Calu3 (cell line): ENCODE data around the gene ASXL1. TPM values are rescaled to one million over a fixed set of nuclear protein-coding genes. Genes with fewer than 3 reads are reported as not detected.

Experiments used
- BruUV-seq: library from RNA; stranded (reverse); fragments of 400-500 nt; replicated peaks from 2 replicates; lab custom pipeline; 2021; lab: Mats Ljungman, UMichigan
- CTCF ChIA-PET: fragments of 300-600 bp; sonication (Branson Sonifier 250); formaldehyde crosslinking; loops from one replicate; lab custom pipeline; 2022; ENCODE audit warnings: antibody characterized with exemption; lab: Charles Lee
- DNase-seq: peaks from one replicate; pipeline ENCODE4 v3.0.0; 2022
- H3K27ac Mint-ChIP-seq: one replicate; pipeline ENCODE4 v1.8.0; 2022; ENCODE audit warnings: mixed read lengths; ENCODE audit not compliant: unreplicated experiment
- H3K27me3 Mint-ChIP-seq: one replicate; pipeline ENCODE4 v1.8.0; 2022; ENCODE audit warnings: mixed read lengths; ENCODE audit not compliant: unreplicated experiment
- H3K36me3 Mint-ChIP-seq: one replicate; pipeline ENCODE4 v1.8.0; 2022; ENCODE audit warnings: mild to moderate bottlenecking, moderate library complexity, mixed read lengths; ENCODE audit not compliant: insufficient read depth, unreplicated experiment
- H3K4me1 Mint-ChIP-seq: one replicate; pipeline ENCODE4 v1.8.0; 2022; ENCODE audit warnings: mild to moderate bottlenecking, low read depth, mixed read lengths; ENCODE audit not compliant: unreplicated experiment
- H3K4me3 Mint-ChIP-seq: one replicate; pipeline ENCODE4 v1.8.0; 2022; ENCODE audit warnings: mild to moderate bottlenecking, low read depth, moderate library complexity, mixed read lengths; ENCODE audit not compliant: unreplicated experiment
- H3K9me3 Mint-ChIP-seq: one replicate; pipeline ENCODE4 v1.8.0; 2022; ENCODE audit warnings: low read depth, mixed read lengths; ENCODE audit not compliant: unreplicated experiment
- intact Hi-C: fragments of 100-400 bp; cut with micrococcal nuclease; formaldehyde crosslinking; loops from one replicate; pipeline ENCODE4 v1.10.0; 2022; ENCODE audit not compliant: unreplicated experiment
- total RNA-seq: library from RNA; stranded (reverse); gene quantifications from 2 replicates; pipeline ENCODE4 v1.2.3, GENCODE V29; 2022
- TF ChIP-seq, protein P1 (sequence below): fragments of 200-600 bp; IDR thresholded peaks from one replicate; pipeline ENCODE4 v1.8.0; 2022; ENCODE audit warnings: antibody characterized with exemption; ENCODE audit not compliant: unreplicated experiment

The ASXL1 gene
- total RNA-seq, 1 experiment from 2014 or later, result 120 TPM

DNA sequence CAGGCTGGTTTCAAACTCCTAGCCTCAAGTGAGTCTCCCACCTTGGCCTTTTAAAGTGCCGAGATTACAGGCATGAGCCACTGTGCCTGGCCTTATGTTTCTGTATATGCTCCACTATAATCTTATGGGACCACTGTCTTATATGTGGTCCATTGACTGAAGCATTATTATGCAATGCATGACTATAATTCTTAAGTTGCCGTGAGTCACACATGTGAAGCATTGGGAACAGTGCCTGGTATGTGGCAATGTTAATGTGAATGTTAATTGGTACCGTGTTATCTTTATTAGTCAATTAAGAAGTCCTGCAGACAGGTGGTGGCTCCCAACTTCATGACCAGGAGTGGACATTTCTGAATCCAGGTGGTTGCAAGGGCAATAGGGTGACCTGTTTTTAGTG lies 14.7 kb upstream of the ASXL1 start:
- Mint-ChIP-seq H3K4me3 (no peak overlapping the region), H3K4me1 (peaks cover 9% of the 10 kb centered on the region), H3K27me3 (no peaks in the 10 kb centered on the region), H3K9me3 (no peaks in the 10 kb centered on the region), H3K27ac (no peak overlapping the region), H3K36me3 (no peaks in the 10 kb centered on the region)
- intact Hi-C loops, result no loop called here
- CTCF ChIA-PET, result interaction anchor here (0.7 kb wide), 1 partner anchor 19 kb away, joined by 3 read pairs; no protein-coding TSS in a partner anchor
- no peak for DNase-seq
- BruUV-seq, result no TSS peak
- TF ChIP-seq, protein P1, sequence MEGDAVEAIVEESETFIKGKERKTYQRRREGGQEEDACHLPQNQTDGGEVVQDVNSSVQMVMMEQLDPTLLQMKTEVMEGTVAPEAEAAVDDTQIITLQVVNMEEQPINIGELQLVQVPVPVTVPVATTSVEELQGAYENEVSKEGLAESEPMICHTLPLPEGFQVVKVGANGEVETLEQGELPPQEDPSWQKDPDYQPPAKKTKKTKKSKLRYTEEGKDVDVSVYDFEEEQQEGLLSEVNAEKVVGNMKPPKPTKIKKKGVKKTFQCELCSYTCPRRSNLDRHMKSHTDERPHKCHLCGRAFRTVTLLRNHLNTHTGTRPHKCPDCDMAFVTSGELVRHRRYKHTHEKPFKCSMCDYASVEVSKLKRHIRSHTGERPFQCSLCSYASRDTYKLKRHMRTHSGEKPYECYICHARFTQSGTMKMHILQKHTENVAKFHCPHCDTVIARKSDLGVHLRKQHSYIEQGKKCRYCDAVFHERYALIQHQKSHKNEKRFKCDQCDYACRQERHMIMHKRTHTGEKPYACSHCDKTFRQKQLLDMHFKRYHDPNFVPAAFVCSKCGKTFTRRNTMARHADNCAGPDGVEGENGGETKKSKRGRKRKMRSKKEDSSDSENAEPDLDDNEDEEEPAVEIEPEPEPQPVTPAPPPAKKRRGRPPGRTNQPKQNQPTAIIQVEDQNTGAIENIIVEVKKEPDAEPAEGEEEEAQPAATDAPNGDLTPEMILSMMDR, result no peak

DNA sequence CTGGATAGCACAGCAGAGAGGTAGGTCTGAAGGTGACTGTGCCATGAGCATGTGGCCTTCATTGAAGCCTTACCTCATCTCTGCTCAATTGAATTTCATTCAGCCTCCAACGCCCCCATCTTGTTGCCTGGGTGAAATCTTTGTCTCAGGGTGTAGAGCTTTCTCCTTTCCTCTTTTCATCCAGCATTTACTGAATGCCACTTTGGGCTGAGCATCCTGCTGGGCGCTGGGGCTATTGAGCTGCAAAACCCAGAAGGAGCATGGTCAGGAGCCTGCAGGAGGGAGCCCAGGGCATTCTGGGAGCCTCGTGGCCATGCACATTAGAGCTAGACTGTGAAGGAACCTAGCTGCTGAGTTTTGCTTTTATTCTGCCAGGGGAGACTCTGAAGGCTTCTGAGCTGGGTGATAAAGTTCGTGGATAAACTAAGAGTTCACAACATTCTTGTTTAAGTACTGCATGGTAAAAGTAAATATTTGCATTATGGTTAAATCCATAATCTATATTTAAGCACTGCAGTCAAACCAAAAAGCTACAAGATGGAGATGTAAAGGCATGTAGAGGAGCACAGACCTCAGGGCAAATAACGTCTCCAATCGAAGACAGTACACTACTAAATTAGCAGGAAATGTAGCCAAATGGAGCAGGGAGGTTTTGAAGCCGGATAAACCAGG lies 13.2 kb upstream of the ASXL1 start:
- Mint-ChIP-seq H3K4me3 (no peak overlapping the region), H3K36me3 (no peaks in the 10 kb centered on the region), H3K27ac (no peak overlapping the region), H3K27me3 (no peaks in the 10 kb centered on the region), H3K9me3 (no peaks in the 10 kb centered on the region), H3K4me1 (peaks cover 9% of the 10 kb centered on the region)
- CTCF ChIA-PET, result interaction anchor here (0.7 to 1.3 kb wide), 4 partner anchors 9 to 21 kb away, joined by 3 to 4 read pairs (median 3); no protein-coding TSS in a partner anchor
- TF ChIP-seq, protein P1, result no peak
- intact Hi-C loops, result no loop called here
- DNase-seq, result no peak
- no TSS peak for BruUV-seq

DNA sequence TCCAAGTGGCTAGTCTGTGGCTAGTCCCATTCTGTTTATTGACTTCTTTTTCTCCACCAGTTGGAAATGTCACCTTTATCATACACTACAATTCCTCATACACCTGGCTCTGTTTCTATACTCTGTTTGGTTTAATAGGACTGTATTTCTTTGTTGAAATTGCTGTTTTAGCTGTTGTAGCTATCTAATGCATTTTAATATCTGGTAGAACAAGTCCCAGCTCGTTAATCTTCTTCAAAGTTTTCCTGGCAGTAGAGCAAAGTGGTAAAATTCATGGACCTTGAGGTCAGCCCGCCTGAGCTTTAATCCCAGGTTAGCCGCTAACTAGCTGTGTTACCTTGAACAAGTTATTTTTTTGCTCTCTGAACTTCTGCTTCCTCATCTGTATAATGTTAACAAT lies 9.9 kb upstream of the ASXL1 start:
- TF ChIP-seq, protein P1, result no peak
- H3K27me3 Mint-ChIP-seq, result no peaks in the 10 kb centered on the region
- H3K9me3 Mint-ChIP-seq, result no peaks in the 10 kb centered on the region
- BruUV-seq, result no TSS peak
- H3K4me1 Mint-ChIP-seq, result peaks cover 9% of the 10 kb centered on the region
- intact Hi-C loops, result no loop called here
- CTCF ChIA-PET, result no interaction called here
- no peak for DNase-seq
- H3K4me3 Mint-ChIP-seq, result no peak overlapping the region
- no peak overlapping the region for H3K27ac Mint-ChIP-seq
- H3K36me3 Mint-ChIP-seq, result no peaks in the 10 kb centered on the region

DNA sequence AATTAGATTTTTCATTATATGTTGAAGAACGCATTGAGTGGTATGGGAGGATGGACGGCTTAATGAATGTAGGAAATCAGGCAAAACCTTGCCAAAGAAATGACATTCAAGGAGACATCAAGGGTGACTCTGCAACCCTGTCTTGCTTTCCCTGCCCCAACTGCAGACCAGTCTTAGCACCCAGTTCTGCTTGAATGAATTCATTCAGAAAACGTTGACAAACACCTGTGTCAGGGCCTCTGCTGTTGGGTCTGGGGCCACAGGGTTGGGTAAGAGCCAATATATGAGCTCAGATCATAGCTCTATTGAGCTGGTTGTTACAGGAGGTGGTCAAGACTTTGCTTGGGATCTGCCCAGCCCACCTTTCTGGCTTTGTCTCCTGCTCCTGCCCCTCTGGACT lies 7.7 kb upstream of the ASXL1 start:
- no peaks in the 10 kb centered on the region for H3K36me3 Mint-ChIP-seq
- intact Hi-C loops, result no loop called here
- H3K4me1 Mint-ChIP-seq, result peaks cover 14% of the 10 kb centered on the region
- no peaks in the 10 kb centered on the region for H3K27me3 Mint-ChIP-seq
- no peaks in the 10 kb centered on the region for H3K9me3 Mint-ChIP-seq
- DNase-seq, result no peak
- H3K27ac Mint-ChIP-seq, result no peak overlapping the region
- BruUV-seq, result no TSS peak
- TF ChIP-seq, protein P1, result no peak
- CTCF ChIA-PET, result no interaction called here
- H3K4me3 Mint-ChIP-seq, result no peak overlapping the region
